Urothelium cell line (cell line): ENCODE data around the gene PPP6R1.

Experiments
- DNase-seq: peaks from one replicate; pipeline ENCODE4 v3.0.0; 2011; ENCODE audit warnings: low spot score, mixed read lengths
- FAIRE-seq: peaks from 2 replicates; lab custom pipeline; 2011; peaks lifted over from hg19 to GRCh38; lab: Jason Lieb, UNC

PPP6R1 gene

DNA sequence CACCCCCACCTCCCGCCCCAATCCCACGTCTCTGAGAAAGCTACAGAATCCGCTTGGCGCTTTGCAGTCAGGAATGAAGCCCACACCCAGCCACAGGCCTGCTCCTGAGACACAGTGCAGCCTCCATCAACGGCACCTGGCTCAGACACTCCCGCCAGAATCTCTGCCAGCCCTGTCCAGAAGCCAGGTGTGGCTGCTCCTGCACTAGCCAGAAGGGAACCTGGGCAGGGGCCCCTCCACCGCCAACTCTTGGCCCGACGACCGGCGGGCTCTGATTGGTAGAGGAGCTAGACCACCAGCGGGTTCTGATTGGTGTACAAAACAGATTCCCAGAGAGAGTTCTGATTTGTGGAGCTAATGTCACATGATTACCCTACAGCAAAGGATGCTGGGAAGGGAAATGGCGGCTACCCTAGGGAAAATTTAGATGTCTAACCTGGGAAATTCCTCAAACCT is 2.9 kb upstream of the PPP6R1 start:
- FAIRE-seq (no peak), DNase-seq (no peak)

DNA sequence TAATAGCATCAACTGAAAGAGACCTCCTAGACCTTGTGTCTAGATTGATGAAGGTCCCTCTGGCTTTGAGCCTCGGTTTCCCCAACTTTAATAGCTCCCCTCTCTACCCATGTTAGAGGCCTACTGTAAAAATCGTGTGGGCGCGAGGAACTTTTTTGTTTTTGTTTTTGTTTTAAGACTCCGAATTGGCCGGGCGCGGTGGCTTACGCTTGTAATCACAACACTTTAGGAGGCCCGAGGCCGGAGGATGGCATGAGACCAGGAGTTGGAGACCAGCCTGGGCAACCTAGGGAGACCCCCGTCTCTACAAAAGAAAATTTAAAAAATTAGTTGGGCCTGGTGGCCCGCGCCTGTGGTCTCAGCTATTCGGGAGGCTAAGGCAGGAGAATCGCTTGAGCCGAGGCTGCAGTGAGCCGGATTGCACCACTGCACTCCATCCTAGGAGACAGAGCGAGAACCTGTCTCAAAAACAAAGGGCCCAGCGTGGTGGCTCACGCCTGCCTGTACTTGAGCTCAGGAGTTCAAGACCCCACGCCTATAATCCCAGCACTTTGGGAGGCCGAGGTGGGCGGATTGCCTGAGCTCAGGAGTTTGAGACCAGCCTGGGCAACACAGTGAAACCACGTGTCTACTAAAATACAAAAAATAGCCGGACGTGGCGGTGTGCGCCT is 858 bp upstream of the PPP6R1 start:
- FAIRE-seq (no peak), DNase-seq (no peak)

DNA sequence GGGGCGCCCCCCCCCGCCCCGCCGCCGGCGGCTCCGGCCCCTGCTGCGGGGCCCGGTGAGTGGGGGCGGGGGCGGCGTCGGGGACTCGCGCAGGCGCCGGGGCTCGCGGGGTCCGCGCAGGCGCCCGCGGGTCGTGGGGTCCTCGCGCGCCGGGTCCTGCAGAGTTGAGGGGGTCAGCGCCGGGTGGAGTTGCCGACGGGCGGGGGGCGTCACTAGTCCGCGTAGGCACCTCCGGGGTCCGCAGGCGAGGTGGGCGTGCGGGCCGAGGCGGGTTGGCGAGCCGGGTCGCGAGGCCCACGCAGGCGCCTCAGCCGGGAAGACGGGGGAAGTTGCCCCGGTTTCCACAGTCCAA is 365 bp downstream of the PPP6R1 start:
- no peak for FAIRE-seq
- DNase-seq, result peak; percentile 23

DNA sequence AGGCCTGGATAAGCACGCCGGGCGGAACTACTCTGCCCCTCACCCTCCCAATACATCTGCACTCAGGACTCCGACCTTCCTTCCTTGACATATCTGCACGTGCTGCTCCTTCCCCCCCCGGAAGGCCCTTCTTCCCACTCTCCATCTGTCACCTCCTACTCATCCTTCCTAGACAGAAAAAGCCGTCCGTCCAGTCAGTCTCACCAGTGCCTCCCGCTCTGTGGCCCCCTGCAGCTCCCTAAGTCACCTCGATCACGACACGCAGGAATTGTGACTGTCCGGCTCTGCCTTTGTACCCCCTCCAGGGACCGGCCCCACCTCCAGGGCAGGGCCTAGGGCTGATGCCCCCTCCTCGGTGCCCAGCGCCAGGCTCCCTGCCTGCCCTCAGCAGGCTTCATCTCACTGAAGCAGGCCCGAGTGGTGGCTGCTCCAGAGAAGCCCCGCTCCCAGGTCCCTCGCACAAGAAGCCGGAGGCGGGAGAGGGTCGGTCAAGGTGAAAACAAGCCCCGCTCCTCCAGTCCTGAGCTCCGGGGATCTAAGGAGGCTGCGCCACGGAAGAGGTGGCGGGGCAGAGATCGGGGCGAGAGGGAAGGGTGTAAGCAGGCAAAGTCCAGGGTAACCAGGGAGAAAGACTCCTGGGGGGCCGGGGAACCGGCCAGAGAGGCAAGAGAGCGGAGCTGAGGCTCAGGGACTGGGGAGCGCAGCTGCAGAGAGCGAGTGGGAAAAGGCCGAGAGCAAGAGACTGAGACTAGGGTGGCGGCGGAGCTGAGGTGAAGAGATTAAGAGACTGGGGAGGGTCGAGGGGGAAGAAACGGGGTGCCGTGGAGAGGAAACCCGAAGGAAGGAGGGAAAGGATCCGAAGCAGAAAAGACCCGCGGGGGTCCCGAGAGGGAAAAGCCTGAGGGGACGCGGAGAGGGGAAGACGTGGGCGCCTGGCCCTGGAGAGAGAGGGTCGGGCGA is 1.1 kb downstream of the PPP6R1 start:
- no peak for FAIRE-seq
- DNase-seq, result peak; percentile 23

DNA sequence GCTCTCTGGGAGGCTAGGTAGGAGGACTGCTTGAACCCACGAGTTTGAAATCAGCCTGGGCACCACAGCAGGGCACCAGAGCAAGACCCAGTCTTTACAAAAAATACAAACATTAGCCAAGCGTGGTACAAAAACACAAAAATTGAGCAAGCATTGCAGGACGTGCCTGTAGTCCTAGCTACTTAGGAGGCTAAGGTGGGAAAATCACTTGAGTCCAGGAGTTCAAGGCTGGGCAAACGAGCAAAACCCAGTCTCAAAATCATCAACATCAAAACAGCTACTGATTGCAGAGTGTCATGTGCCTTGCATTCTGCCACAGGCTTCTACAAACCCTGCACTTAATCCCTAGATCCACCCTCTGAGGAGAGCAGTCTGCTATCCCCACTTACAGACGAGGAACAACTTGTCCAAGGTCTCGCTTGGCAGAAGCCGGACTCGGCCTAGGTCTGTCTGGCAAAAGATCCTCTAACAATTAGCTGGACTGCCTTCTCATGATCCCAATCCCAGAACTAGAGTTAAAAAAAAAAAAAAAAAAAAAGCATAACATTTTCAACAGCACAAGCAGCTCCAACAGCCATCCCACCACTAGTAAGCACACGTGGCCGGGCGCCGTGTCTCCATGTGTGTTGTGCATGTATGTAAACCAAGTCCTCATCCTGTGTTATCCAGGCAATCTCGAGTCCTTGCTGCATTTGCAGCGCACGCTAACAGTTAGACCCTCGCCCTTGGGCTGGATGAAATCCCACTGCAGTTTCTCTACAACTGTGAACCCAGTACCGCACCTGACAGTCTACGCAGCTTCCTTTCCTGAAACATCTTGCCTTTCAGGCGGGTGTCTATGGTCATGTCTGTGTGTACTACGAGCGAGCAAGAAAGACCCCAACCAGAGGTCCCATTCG is 2.0 kb downstream of the PPP6R1 start:
- no peak for FAIRE-seq
- no peak for DNase-seq

DNA sequence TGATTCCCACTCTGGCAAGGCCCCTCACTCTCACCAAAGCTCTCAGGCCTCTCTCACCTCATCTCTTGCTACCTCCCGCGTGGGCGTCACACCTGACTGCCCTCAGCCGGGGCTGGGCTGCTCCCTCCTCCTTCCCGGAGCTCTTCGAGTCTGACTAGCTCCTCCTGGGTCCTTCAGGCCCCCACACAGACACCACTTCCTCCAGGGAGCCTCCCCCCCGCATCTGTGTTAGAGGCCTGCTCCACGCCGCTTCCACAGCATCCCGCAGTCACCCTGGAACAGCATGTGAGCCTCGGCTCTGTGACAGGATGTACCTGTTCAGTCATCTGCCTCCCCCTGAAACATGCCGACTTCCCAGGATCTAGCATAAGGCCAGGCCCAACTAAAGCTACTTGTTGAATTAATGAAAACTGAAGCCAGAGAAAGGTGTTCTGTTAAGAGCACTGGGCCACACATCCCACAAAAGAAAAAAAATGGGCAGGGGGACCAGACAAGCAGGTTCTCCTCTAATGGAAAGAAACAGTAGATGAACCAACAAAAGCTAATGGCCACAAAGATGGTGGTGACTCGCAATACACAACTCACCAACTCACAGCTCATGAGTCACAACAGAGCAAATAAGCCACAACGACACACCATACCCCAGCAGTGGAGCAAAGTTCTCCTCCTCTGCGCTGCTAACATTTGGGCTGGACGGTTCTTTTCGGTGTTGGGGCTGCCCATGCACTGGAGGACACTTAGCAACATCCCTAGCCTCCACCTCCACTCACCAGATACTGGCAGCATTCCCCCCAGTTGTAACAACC is 3.0 kb downstream of the PPP6R1 start:
- DNase-seq, result no peak
- no peak for FAIRE-seq

DNA sequence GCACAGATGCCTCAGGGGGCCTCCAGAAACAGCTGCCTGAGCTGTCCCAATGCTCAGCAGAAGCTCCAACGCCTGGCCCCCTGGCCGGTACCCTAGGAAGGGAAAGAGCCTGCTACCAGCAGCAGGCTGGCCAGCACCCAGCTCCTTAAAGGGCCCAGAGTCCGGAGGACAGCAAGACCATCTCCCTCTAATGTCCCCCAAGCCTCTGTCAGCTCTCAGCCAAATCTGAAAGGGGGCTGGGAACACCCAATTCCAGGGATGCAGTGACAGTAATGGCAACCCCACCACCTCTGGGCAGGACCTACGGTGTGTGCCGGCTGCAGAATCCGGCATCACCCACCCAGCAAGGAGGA is 4.2 kb downstream of the PPP6R1 start:
- FAIRE-seq, result no peak

DNA sequence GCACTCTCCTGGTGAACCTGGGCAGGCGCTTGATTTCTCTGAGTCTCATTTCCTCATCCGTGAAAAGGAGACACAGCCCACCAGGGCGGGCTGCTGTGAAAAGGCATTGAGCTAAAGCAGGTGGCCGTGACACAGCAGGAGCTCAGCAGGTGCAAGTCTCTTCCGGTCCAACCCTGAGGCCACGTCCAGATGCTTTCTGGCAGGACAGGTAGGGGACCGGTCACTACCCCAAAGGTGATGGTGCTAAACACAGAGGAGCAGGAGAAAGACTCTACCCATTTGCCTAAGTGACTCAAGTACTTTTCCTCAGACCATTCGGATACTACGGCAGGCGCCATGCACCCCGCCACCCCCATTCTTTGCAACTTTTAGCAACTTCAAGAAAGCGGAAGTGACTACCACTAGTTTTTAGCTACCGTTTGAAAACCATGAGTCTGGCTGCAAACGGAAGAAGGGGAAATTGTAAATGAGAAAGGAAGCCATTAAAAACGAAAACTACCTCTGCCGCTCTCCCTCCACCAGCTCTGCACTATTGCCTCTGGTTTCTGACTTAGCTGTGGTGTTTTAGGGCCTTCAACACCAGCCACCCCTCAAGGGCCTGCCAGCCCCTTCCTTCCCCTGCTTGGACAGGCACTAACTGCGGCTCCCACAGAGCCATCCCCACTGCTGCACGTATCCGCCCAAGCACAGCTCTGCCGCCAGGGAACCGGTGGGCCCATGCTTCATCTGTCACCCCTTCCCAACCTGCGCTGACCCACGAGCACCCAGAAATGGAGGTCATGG is 4.8 kb downstream of the PPP6R1 start:
- no peak for FAIRE-seq
- DNase-seq, result no peak

More for the DNA sequence above, 4.2 kb downstream of the PPP6R1 start:
- DNase-seq, result no peak

DNA sequence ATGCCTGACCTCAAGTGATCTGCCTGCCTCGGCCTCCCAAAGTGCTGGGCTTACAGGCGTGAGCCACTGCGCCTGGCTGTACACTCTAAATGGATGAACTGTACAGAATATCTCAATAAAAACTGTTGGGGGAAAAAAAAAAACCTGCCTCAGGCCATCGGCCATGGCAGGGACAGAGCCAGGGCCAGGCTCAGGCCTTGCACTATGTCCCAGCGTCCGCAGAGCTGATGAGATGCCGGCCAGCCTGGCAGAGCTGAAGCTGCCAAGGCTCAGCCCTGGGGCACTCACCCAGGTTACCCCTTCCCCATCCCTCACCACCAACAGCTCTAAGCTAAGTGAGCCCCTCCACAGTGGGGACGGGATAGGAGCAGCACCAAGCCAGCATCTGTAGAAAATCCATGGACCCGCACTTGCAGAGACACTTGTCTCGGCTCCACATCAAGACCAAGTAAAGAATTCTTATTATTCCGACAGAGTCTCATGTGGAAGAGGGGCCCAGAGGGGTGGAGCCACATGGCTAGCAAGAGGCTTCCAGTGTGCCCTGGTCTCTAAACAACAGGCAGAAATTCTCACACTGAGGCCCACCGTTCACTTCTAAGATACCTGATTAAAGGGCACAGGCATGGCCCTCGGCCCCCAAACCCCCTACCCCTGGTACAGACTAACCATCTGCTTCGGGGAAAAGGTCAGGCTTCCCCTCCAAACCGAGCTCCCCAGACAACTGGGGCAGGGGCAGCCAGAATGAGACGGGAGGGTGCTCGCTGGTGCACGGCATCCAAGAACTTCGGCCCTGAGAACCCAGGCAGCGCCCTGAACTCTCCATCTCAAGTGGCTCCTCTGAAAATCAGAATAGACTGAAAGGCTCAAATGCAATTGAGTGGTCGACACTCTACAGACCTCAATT is 5.8 kb downstream of the PPP6R1 start:
- FAIRE-seq (no peak), DNase-seq (no peak)

DNA sequence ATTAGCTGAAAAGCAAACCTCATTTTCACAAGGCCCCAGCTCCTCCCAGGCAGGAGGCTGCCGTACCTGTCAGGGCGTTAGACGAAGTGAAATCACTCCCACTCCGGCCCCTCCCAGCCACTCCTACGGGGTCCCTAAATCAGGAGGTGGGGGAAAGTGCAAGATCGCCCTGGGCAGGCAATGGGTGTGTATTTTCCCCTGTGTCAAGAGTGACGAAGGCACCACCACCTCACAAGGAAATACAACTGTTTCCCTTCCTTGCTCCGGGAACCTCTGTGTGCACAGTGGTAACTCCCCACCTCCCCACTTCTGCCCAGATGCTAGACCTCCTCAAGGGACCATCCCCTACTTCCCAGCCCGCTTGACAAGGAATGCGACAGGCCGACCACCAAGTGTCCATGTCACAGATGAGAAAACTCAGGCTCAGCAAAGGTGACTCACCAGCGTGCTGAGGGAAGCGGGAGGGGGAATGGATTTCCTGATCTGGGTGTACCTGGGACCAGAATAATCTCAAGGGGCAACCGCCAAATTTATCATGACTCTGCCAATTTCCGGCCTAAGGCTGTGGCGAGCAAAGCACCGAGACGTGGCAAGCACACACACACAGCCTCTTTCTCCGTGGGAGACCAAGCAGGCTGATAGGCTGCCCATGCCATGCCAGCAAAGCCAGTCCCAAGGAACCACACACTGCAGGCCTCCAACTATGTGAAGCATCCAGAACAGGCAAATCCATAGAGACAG is 7.3 kb downstream of the PPP6R1 start:
- FAIRE-seq (no peak), DNase-seq (no peak)

DNA sequence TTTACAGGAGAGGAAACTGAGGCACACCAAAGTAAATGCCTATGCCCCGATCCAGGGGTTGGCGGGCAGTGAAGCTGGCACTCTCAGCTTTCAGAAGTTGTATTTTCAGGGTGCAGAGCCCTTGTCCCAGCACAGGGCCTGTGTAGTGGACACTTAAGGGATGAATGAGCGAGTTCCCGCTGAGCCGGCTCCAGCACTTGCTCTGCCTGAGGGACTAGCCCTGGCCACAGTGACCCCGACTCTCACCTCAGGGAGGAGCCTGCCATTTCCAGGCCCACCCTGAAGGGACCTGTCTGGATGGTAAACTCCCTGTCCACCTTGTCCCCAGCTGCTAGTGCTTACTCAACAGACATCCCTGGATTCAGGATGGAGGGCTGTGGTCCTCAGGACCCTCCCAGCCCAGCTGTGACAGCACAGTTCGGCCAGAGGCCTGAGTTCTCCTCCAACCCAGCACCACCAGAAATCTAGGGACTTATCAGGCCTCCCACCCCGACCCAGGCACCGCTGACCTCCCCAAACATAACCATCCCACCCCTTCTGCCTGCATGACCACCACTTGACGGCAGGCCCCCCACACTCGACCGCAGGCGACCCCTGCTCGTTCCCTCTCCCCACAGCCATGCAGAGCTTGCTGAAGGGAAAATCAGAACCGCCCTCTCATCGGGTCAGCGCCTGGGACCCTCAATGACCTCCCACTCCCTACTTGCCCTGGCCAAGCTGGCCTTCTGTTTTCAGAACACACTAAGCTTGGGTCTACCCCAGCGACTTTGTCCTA is 8.4 kb downstream of the PPP6R1 start:
- DNase-seq (no peak), FAIRE-seq (no peak)

DNA sequence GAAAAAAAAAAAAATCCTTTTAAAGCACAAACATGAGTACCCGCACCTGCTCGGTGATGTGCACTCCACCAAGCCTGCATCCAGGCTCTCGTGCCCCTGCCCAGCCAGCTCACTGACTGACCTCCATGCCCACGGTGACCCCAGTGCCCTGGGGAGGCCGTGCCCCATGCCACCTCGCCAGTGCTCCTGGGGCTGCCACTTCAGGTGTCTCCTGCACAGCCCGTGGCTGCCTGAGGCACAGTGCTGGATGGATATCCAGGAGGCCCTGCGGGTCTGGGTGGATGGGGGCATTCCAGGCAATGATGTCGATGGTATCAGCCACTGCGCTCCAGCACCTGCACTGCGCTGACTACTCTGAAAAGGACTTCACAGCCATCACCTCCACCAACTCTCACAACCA is 9.0 kb downstream of the PPP6R1 start:
- no peak for FAIRE-seq
- DNase-seq, result no peak

DNA sequence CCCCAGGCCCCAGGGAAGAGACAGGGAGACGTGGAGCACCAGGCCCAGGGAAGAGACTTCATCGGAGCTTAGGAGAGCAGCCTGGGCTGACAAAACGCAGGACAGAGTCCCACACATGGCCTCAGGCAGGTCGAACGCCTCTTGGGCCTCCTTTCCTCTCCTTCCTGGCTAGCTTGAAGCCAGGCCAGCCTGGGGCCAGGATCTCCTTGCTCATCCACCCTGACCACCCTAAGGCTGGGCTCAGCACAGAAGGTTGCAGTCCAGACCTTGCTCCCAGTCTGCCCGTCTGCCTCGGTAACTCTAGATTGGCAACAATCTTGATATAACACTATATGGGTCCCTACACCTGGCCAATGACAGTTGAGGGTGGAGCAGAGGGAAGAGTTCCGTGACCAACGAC is 10.1 kb downstream of the PPP6R1 start:
- DNase-seq (no peak), FAIRE-seq (no peak)

DNA sequence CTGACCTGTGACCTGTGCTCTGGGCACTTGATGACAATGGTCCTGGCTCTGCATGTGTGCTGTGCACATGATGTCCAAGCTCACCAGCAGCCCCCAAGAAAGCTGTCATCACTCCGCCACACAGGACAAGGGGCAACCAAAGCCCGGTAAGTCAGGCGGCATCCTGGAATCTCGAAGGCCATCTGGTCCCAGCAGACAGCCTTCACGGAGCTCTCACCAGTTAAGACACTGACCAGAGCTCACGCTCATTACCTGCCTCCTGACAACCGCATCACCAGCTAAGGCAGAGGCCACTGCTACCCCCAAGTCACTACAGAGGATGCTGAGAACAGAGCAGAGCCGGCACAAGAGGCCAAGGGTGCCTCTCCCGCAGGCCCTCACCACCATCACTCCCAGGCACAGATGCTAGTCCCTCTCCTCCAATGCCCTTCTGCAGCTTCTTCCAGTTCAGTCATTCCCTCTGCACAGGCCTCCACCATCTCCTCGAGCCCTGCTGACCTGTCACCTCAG is 10.6 kb downstream of the PPP6R1 start:
- DNase-seq (no peak), FAIRE-seq (no peak)

DNA sequence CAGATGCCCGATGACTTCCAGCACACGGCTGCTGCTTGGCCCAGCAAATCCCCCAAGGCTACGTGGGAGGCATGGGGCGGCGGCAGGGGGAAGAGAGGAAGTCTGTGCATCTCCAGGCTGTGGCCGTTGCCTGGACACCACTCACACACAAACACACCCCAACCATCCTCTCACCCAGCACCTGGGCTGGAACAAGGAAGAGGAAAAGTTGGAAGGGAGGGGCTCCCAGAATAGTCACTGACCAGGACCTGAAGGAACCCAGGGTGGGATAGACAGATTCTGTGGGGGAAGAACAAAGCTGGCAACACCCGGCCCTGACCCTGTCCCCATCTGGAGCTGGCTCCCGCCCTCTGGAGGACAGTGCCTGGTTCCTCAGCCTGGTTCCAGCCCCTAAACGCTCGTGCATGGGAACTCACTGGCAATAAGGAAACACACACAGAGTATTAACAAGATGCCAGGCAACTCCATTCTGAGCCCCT is 11.2 kb downstream of the PPP6R1 start:
- DNase-seq (no peak), FAIRE-seq (no peak)

DNA sequence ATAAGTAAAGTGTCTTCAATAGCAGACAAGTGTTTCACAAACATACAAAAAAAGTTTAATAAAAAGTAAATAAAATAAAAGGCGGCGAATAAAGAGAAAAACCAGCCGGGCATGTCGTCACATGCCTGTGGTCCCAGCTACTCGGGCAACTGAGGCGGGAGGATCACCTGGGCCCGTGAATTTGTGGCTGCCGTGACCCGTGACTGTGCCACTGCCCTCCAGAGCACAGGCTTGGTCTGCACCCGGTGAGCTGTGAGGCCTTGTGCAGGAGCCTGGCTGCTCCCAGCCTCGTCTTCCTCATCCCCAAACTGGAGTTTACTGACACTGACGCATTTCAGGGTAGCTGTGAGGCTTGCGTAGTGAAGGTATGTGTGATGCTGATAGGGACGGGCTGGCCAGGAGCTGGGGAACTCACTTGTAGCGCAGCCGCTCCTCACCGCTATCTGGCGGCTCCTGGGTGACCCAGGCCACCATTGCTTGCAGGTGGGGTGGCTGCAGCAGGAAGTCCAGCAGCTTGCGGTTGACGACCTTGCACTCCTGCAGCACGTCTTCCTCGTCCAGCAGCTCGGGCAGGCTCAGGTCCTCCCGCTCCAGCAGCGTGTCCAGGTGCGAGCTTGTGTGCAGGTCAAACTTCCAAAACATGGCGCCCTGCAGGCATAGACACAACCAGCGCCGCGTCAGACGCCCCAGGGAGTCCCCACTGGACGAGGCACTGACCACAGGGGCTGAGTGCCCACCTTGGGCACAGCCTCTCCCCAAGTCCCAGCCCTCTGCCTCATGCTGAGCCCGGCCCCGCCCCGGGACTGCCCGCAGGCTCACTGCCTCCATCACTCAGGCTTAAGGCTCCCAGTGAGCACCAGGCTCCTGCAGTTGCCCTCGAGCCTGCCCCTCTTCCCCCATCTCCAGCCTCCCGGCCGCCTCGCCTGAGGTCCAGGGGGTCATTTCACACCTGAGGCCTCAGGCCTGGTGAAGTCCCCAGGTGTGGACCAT is 12.1 kb downstream of the PPP6R1 start:
- no peak for FAIRE-seq
- DNase-seq, result no peak
